Activated effector memory CD4-positive, alpha-beta T cell treated with Interleukin-2 at 50 U/mL for 16 hours (primary cell): ENCODE data around the gene MORC3.

Source experiments
- DNase-seq: peaks from one replicate; pipeline ENCODE4 v3.0.0-alpha.2; 2020

The MORC3 gene

DNA sequence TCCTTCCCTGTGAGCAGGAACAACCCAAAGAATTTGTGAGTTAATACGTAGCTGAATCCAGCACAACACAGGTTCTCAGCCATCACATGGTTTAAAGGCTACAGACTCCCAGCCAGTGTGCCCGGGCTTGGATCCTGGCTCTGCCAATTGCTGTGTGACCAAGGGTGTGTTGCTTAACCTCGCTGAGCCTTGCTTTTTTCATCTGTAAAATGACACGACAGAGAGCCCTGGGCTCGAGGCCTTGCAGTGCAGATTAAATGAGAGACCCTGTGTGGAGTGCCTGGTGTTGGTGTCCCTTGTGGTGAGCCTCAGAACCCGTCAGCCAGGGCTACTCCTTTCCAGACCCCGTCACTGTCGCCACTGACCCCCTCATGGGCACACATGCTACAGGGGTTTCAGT, 104.6 kb downstream of the MORC3 start:
- DNase-seq, result no peak

DNA sequence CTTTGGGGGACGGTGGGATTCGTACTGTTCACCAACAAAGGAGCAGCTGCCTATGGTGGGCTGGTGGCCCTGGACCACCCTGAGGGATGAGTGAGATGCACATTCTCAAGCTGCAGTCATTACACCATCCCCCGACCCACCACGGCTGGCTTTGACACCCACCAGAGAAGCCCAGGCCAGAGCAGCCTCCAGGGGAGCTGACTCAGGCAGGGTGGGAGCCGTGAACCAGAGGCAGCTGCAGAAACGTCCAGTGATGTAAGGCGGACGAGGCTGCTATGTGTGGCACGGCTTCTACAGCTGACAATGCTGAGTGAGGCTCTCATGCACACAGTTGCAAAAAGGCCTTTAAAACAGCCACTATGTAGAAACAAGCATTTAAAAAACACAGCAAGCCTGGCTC, 105.3 kb downstream of the MORC3 start:
- no peak for DNase-seq
